Skeletal muscle tissue (tissue), 4 donors: Measurements from ENCODE around the gene AKR1C4. TPM values are rescaled to one million over a fixed set of nuclear protein-coding genes. Genes with fewer than 3 reads are reported as not detected.
"Not testable (repeated sequence)": the region's sequence is repeated elsewhere in the genome, so short reads cannot be mapped to it uniquely, and the experiment has no call there.

Experiments
- H3K27ac ChIP-seq: one replicate; pipeline ENCODE4 v1.7.0; 2013; ENCODE audit warnings: mild to moderate bottlenecking, low read depth, low read length, inconsistent platforms
- H3K27me3 ChIP-seq, 3 donors: one replicate each; pipeline ENCODE4 v1.7.0; 2013; ENCODE audit warnings: low read length in 3 of 3; ENCODE audit not compliant: control insufficient read depth in 3 of 3, insufficient read depth in 3 of 3
- H3K36me3 ChIP-seq, 3 donors: one replicate each; pipeline ENCODE4 v1.7.0; 2013; ENCODE audit warnings: low read length in 3 of 3; ENCODE audit not compliant: control insufficient read depth in 3 of 3, insufficient read depth in 3 of 3
- H3K4me1 ChIP-seq, 3 donors: one replicate each; pipeline ENCODE4 v1.7.0; 2013; ENCODE audit warnings: low read length in 3 of 3, mild to moderate bottlenecking in 3 of 3; ENCODE audit not compliant: control insufficient read depth in 3 of 3, insufficient read depth in 3 of 3
- H3K4me3 ChIP-seq, 3 donors: one replicate each; pipeline ENCODE4 v1.7.0; 2013; ENCODE audit warnings: low read length in 3 of 3
- H3K9ac ChIP-seq, 3 donors: one replicate each; pipeline ENCODE4 v1.7.0; 2013; ENCODE audit warnings: low read length in 3 of 3, mild to moderate bottlenecking in 3 of 3, moderate library complexity in 2 of 3, low read depth in 1 of 3
- H3K9me3 ChIP-seq, 3 donors: one replicate each; pipeline ENCODE4 v1.7.0; 2013; ENCODE audit warnings: low read length in 3 of 3; ENCODE audit not compliant: control insufficient read depth in 3 of 3
- total RNA-seq: library from RNA; depleted of rRNA; stranded (reverse); fragments of >200 nt; gene quantifications from one replicate; pipeline ENCODE4 v1.2.3, GENCODE V29; 2014
- donor health status: Osteomylitis.

AKR1C4 gene
- total RNA-seq, 1 donor from 2014 or later = not detected

DNA sequence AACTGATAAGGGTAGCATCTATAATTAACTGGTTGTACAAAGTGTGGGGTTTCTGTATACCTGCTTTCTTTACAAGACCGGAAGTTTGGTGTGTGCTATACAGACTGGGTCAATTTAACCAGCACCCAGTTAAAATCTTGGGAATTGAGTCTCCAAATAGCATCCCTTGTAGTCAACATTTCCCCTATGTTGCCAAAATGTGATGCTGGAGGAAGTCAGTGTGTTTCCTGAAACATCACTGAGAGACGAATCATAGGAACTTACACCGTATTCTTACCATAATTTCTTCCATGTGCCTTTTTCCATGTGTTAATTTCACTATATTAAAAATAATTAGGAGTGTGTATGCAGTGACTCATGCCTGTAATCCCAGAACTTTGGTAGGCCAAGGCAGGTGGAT lies 1.7 kb downstream of the AKR1C4 start:
- Histone ChIP-seq H3K4me3 (no peak overlapping the region), H3K4me1 (no peaks in the 10 kb centered on the region), H3K36me3 (no peaks in the 10 kb centered on the region)

DNA sequence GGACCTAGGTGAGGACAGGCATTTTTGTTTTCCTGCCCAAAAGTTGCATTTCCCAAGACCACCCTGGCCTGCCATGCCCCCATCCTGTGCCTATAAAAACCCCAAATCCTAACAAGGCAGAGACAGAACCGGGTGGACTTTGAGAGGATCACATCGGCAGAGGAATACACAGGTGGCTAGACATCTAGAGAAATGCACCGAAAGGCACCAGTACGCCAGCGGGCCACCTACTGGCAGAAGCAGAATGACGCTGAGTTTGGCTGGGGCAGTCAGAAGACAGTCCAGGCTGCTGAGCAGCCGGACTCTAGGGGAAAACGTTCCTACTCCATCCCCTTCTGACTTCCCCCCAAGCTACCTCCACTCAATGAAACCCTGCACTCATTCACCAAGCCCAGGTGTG lies 2.8 kb downstream of the AKR1C4 start:
- peaks cover 0 to 2% (median 0%) of the 10 kb centered on the region in 3 donors for H3K27me3 ChIP-seq
- no peak overlapping the region for H3K27ac ChIP-seq
- H3K36me3 ChIP-seq = no peaks in the 10 kb centered on the region
- H3K9me3 ChIP-seq = no peaks in the 10 kb centered on the region
- no peaks in the 10 kb centered on the region for H3K4me1 ChIP-seq
- H3K4me3 ChIP-seq = no peak overlapping the region
- no peak overlapping the region for H3K9ac ChIP-seq

More for the DNA sequence above, 1.7 kb downstream of the AKR1C4 start:
- Histone ChIP-seq H3K9me3 (no peaks in the 10 kb centered on the region), H3K27ac (no peak overlapping the region), H3K27me3 (peaks cover 0 to 2% (median 0%) of the 10 kb centered on the region in 3 donors), H3K9ac (no peak overlapping the region)

DNA sequence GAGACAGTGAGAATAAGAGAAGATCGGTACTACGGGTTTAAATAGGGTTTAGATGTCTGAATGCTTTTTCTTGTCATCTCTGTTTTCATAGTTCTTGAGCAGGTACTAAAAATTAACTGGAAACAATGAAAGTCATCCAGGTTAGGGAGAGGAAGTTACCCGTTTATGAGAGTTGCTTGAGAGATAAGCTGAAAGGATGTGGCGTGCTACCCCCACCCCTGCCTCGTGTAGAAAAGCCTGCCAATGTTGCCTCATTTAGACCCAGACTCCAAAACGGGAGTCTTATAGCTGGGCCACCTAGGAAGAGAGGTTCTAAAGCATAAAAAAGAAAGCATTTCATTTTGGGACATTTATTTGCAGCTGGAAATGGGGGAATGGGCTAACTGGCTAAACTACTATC lies 10.2 kb downstream of the AKR1C4 start:
- no peaks in the 10 kb centered on the region for H3K27me3 ChIP-seq

DNA sequence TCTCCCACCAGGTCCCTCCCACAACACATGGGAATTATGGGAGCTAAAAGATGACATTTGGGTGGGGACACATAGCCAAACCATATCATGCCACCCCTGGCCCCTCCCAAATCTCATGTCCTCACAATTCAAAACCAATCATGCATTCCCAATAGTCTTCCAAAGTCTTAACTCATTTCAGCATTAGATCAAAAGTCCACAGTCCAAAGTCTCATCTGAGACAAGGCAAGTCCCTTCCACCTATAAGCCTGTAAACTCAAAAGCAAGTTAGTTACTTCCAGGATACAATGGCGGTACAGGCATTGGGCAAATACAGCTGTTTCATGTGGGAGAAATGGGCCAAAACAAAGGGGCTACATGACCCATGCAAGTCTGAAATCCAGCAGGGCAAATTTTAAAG lies 13.1 kb downstream of the AKR1C4 start:
- H3K27ac ChIP-seq, H3K9ac ChIP-seq, H3K4me1 ChIP-seq, H3K27me3 ChIP-seq, H3K9me3 ChIP-seq, H3K36me3 ChIP-seq, H3K4me3 ChIP-seq: not testable (repeated sequence)

More for the DNA sequence above, 10.2 kb downstream of the AKR1C4 start:
- Histone ChIP-seq H3K36me3 (no peaks in the 10 kb centered on the region), H3K9me3 (no peaks in the 10 kb centered on the region), H3K9ac (no peak overlapping the region), H3K4me3 (no peak overlapping the region), H3K4me1 (no peaks in the 10 kb centered on the region), H3K27ac (no peak overlapping the region)

DNA sequence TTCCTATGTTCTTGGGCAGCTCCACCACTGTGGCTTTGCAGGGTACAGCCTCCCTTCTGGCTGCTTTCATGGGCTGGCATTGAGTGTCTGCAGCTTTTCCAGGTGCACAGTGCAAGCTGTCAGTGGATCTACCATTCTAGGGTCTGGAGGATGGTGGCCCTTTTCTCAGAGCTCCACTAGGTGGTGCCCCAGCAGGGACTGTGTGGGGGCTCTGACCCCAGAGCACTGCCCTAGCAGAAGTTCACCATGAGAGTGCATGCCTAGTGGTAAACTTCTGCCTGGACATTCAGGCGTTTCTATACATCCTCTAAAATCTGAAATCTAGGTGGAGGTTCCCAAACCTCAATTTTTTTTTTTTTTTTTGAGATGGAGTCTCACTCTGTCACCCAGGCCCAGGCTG lies 13.6 kb downstream of the AKR1C4 start:
- not testable (repeated sequence) for H3K27ac ChIP-seq, H3K4me3 ChIP-seq, H3K9me3 ChIP-seq, H3K27me3 ChIP-seq, H3K9ac ChIP-seq, H3K4me1 ChIP-seq, H3K36me3 ChIP-seq

DNA sequence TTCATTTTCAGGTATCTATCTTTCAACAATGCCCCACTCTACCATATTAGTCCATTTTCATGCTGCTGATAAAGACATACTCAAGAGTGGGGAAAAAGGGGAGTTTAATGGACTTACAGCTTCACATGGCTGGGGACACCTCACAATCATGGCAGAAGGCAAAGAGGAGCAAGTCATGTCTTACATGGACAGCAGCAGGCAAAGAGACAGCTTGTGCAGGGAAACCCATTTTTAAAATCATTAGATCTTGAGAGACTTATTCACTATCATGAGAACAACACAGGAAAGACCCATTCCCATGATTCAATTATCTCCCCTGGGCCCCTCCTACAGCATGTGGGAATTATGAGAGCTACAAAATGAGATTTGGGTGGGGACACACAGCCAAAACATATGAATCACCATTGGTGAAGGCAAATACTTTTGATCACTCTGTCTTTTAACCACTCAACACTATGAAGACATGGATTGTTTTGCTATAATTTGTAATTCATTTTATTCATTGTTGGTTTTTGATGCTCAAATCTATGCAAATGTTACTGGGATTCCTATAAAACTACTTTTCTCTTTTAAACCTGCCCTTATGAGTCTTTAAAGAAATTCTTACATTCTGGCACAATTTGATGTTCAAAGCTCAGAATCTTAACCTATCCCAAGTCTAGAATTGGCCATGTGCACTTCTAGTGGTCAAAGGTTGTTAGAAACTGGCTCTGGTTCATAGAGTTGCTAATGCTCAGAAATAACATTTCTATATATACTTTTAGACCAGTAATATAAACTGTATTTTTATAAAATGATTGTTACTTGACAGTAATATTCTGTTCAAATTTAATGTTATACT lies 15.3 kb downstream of the AKR1C4 start:
- no peaks in the 10 kb centered on the region for H3K36me3 ChIP-seq
- peaks cover 0 to 2% (median 0%) of the 10 kb centered on the region in 3 donors for H3K9me3 ChIP-seq
- no peak overlapping the region for H3K9ac ChIP-seq
- no peaks in the 10 kb centered on the region for H3K4me1 ChIP-seq
- no peak overlapping the region for H3K4me3 ChIP-seq
- no peak overlapping the region for H3K27ac ChIP-seq
- H3K27me3 ChIP-seq = no peaks in the 10 kb centered on the region

DNA sequence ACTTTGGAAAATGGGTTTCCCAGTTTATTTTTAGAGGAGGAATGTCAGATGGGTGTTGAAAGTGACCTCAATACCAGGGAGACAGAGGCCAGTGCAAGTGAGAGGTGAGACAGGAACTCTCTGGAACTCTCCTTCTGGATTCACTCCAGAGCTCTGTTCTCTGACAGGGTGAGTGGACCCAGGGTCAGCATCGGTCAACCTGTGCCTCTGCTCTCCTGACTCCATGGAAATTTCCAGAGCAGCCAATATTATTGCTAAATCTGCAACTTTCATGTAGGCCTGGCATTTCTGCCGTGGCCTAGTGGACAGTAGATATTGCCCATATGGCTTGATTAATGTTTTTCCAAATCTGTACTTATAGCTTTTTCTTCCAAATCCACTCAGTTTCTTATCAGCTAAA lies 20.2 kb downstream of the AKR1C4 start:
- Histone ChIP-seq H3K36me3 (no peaks in the 10 kb centered on the region), H3K4me3 (no peak overlapping the region)

DNA sequence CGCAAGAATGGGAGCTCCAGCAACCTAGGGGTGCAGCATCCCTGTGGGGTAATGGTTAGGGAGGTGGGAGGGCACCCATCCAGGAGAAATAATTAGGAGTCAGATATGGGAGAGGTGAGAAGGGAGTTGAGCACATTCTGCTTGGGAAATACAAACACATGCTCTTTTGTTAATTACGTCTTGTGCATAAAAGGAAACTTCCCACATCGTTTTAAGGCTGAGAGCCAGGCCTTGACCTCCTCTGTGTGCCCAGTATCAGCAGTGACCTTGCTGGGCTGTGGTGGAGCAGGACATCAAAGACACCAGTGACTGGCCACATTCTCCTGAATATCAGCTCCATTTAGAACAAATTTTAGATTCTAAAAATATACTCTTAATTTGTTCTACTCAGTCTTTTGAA lies 22.6 kb downstream of the AKR1C4 start:
- Histone ChIP-seq H3K4me3 (no peak overlapping the region), H3K9ac (no peak overlapping the region), H3K36me3 (no peaks in the 10 kb centered on the region), H3K9me3 (peaks cover 0 to 2% (median 0%) of the 10 kb centered on the region in 3 donors), H3K27me3 (no peaks in the 10 kb centered on the region), H3K27ac (no peak overlapping the region), H3K4me1 (no peaks in the 10 kb centered on the region)

More for the DNA sequence above, 20.2 kb downstream of the AKR1C4 start:
- no peak overlapping the region for H3K27ac ChIP-seq
- H3K27me3 ChIP-seq = no peaks in the 10 kb centered on the region
- no peaks in the 10 kb centered on the region for H3K4me1 ChIP-seq
- H3K9me3 ChIP-seq = peaks cover 0 to 2% (median 0%) of the 10 kb centered on the region in 3 donors
- H3K9ac ChIP-seq = no peak overlapping the region

DNA sequence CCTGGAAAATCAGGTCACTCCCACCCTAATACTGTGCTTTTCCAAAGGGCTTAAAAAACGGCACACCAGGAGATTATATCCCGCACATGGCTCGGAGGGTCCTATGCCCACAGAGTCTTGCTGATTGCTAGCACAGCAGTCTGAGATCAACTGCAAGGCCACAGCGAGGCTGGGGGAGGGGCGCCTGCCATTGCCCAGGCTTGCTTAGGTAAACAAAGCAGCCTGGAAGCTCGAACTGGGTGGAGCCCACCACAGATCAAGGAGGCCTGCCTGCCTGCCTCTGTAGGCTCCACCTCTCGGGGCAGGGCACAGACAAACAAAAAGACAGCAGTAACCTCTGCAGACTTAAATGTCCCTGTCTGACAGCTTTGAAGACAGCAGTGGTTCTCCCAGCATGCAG lies 26.3 kb downstream of the AKR1C4 start:
- H3K9ac ChIP-seq, H3K4me3 ChIP-seq, H3K27ac ChIP-seq, H3K9me3 ChIP-seq, H3K27me3 ChIP-seq, H3K4me1 ChIP-seq, H3K36me3 ChIP-seq: not testable (repeated sequence)

DNA sequence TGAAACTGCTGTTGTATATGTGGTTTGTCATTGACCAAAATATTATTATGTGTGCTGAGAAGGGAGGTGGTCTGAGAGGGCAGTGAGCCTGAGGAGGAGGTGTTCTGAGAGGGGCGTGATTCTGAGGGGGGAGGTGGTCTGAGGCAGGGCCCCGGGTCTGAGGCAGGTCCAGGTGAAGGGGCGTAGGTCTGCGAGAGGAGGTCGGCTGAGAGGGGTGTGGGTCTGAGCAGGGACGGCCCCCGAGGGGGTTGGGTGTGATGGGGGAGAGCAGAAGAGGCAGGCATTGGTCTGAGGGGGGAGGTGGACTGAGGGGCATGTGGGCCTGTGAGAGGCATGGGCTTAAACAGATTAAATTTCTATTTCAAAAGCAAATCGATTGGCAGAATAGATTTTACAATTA lies 32.4 kb downstream of the AKR1C4 start:
- no peaks in the 10 kb centered on the region for H3K36me3 ChIP-seq
- no peak overlapping the region for H3K9ac ChIP-seq
- H3K4me3 ChIP-seq = no peak overlapping the region
- no peaks in the 10 kb centered on the region for H3K27me3 ChIP-seq
- no peak overlapping the region for H3K27ac ChIP-seq
- no peaks in the 10 kb centered on the region for H3K9me3 ChIP-seq
- no peaks in the 10 kb centered on the region for H3K4me1 ChIP-seq
